ENCODE measurements around the gene RAB11FIP3. TPM values are rescaled to one million over a fixed set of nuclear protein-coding genes. Genes with fewer than 3 reads are reported as not detected.
A peak's percentile ranks its signal among the peaks of the same experiment; 100 is the strongest.

RAB11FIP3 gene
- total RNA-seq, 1 experiment from 2014 or later = 12.8 TPM

- POLR2A ChIA-PET = no interaction called here
- TF ChIP-seq SP1 (IDR thresholded peaks at IDR 0.05; ENCODE audit: low read depth) = no peak
- peak; percentile 18; the same call in 1 of the 2 replicates for TF ChIP-seq POLR2AphosphoS5 (IDR thresholded peaks at IDR 0.05; ENCODE audit: low read depth, low read length)
- ATAC-seq (no peak), DNase-seq (ENCODE audit: low read depth, low spot score) (no peak)
- H3K27me3 ChIP-seq (ENCODE audit: insufficient read depth, low read length) = no peaks in the 10 kb centered on the region
- H3K79me2 ChIP-seq (ENCODE audit: insufficient read depth, low read length) = peaks cover 15% of the 10 kb centered on the region
- H3K4me3 ChIP-seq (replicated peaks in 1 of 2; ENCODE audit: low read depth in 1 of 2, low read length in 2 of 2) = no peak overlapping the region
- no peak overlapping the region for H3K27ac ChIP-seq (ENCODE audit: low read depth, low read length)
- no peaks in the 10 kb centered on the region for H4K20me1 ChIP-seq (ENCODE audit: insufficient read depth)
- BruUV-seq (replicated peaks) = no TSS peak
- no peaks in the 10 kb centered on the region for H3K9me3 ChIP-seq (ENCODE audit: control insufficient read depth in 1 of 2, insufficient read depth in 1 of 2, low read depth in 1 of 2, low read length in 2 of 2)
- H3K4me2 ChIP-seq (ENCODE audit: low read length) = no peak overlapping the region
- H3K9me2 ChIP-seq (ENCODE audit: insufficient read depth) = no peaks in the 10 kb centered on the region
- intact Hi-C loops (cut with micrococcal nuclease) = no loop called here
- no peak overlapping the region for H3K9ac ChIP-seq (ENCODE audit: low read length)
- peaks cover 14 to 23% of the 10 kb centered on the region in 2 experiments for H3K4me1 ChIP-seq (ENCODE audit: control insufficient read depth in 1 of 2, insufficient read depth in 2 of 2, low read length in 2 of 2)
- RAD21 ChIA-PET (ENCODE audit: low non-redundant PET in 1 of 2, low total read pairs in 2 of 2, uncharacterized antibody in 2 of 2, unreplicated experiment in 2 of 2) = no interaction called here
- CTCF ChIA-PET = no interaction called here
- no peaks in the 10 kb centered on the region; a peak in 1 of 4 replicates for H3K36me3 ChIP-seq (ENCODE audit: control insufficient read depth in 1 of 2, insufficient read depth in 2 of 2, low read length in 2 of 2)
- H2AFZ ChIP-seq (ENCODE audit: low read depth, low read length, poor library complexity, severe bottlenecking) = no peak overlapping the region
Observed at GRCh38 chr16:523097-523741, 97.8 kb downstream of the RAB11FIP3 start.

DNA sequence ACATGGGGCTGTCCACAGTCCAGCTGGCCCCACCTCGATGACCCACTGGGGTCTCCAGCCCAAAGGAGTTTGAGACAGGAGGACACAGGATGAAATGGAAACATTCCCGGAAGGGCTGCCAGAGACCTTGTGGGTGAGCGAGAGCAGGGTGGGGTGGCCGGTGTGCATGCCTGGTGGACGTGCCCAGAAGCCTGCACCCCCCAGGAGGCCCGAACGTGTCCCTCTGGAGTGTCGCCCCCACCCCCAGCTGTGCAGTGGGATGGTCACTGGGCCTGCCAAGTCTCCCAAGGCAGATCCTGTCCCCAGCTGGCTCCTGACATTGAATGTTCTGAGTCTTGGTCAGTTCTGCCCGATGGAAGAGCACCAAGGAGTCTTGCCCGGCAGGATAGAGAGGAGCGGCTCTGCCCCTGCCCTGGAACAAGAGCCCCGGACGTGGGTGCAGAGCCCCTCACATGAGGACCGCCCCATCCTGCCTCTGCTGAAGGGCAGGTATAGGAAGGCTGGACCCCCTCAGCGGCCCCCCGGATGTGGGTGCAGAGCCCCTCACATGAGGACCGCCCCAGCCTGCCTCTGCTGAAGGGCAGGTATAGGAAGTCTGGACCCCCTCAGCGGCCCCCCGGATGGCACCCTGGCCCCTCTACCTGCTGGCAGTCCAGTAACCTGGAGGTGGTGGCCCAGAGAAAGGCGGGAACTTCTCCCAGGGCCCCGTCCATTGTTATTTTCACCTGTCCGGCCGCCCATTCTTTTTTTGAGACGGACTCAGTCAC is 99.0 kb downstream of the RAB11FIP3 start:
- Histone ChIP-seq H3K27ac (ENCODE audit: low read depth, low read length) (peak overlapping the region; percentile 91; the same call in 1 of the 2 replicates), H3K9ac (ENCODE audit: low read length) (no peak overlapping the region), H3K9me3 (ENCODE audit: control insufficient read depth in 1 of 2, insufficient read depth in 1 of 2, low read depth in 1 of 2, low read length in 2 of 2) (no peaks in the 10 kb centered on the region), H4K20me1 (ENCODE audit: insufficient read depth) (no peaks in the 10 kb centered on the region), H2AFZ (ENCODE audit: low read depth, low read length, poor library complexity, severe bottlenecking) (no peak overlapping the region), H3K9me2 (ENCODE audit: insufficient read depth) (no peaks in the 10 kb centered on the region), H3K4me1 (ENCODE audit: control insufficient read depth in 1 of 2, insufficient read depth in 2 of 2, low read length in 2 of 2) (peaks cover 14 to 31% of the 10 kb centered on the region in 2 experiments), H3K4me3 (replicated peaks in 1 of 2; ENCODE audit: low read depth in 1 of 2, low read length in 2 of 2) (no peak overlapping the region), H3K4me2 (ENCODE audit: low read length) (no peak overlapping the region; the same call in 1 of the 2 replicates), H3K36me3 (ENCODE audit: control insufficient read depth in 1 of 2, insufficient read depth in 2 of 2, low read length in 2 of 2) (no peaks in the 10 kb centered on the region), H3K79me2 (ENCODE audit: insufficient read depth, low read length) (peaks cover 27% of the 10 kb centered on the region), H3K27me3 (ENCODE audit: insufficient read depth, low read length) (no peaks in the 10 kb centered on the region)
- BruUV-seq (replicated peaks) = no TSS peak
- ChIA-PET RAD21 (ENCODE audit: low non-redundant PET in 1 of 2, low total read pairs in 2 of 2, uncharacterized antibody in 2 of 2, unreplicated experiment in 2 of 2) (no interaction called here), POLR2A (no interaction called here), CTCF (no interaction called here)
- no peak for DNase-seq (ENCODE audit: low read depth, low spot score)
- intact Hi-C loops (cut with micrococcal nuclease) = no loop called here
- ATAC-seq = no peak
- no peak for TF ChIP-seq CEBPB (IDR thresholded peaks at IDR 0.05; ENCODE audit: low read depth)
- no peak for TF ChIP-seq SRF (IDR thresholded peaks at IDR 0.05; ENCODE audit: low read depth)
- TF ChIP-seq ZBTB33 (IDR thresholded peaks at IDR 0.05; ENCODE audit: extremely low read depth, insufficient replicate concordance, low read length) = no peak
- no peak for TF ChIP-seq EZH2phosphoT487 (IDR thresholded peaks at IDR 0.05; ENCODE audit: borderline replicate concordance)
- TF ChIP-seq, protein P1, sequence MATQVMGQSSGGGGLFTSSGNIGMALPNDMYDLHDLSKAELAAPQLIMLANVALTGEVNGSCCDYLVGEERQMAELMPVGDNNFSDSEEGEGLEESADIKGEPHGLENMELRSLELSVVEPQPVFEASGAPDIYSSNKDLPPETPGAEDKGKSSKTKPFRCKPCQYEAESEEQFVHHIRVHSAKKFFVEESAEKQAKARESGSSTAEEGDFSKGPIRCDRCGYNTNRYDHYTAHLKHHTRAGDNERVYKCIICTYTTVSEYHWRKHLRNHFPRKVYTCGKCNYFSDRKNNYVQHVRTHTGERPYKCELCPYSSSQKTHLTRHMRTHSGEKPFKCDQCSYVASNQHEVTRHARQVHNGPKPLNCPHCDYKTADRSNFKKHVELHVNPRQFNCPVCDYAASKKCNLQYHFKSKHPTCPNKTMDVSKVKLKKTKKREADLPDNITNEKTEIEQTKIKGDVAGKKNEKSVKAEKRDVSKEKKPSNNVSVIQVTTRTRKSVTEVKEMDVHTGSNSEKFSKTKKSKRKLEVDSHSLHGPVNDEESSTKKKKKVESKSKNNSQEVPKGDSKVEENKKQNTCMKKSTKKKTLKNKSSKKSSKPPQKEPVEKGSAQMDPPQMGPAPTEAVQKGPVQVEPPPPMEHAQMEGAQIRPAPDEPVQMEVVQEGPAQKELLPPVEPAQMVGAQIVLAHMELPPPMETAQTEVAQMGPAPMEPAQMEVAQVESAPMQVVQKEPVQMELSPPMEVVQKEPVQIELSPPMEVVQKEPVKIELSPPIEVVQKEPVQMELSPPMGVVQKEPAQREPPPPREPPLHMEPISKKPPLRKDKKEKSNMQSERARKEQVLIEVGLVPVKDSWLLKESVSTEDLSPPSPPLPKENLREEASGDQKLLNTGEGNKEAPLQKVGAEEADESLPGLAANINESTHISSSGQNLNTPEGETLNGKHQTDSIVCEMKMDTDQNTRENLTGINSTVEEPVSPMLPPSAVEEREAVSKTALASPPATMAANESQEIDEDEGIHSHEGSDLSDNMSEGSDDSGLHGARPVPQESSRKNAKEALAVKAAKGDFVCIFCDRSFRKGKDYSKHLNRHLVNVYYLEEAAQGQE (IDR thresholded peaks at IDR 0.05; ENCODE audit: low read depth) = no peak
- TF ChIP-seq ATF3 (IDR thresholded peaks at IDR 0.05) = no peak
- no peak for TF ChIP-seq TCF7L2 (IDR thresholded peaks at IDR 0.05; ENCODE audit: borderline replicate concordance, extremely low read depth, insufficient read depth, insufficient read length)
- TF ChIP-seq SIN3A (IDR thresholded peaks at IDR 0.05; ENCODE audit: low read depth) = no peak
- TF ChIP-seq ZNF274 (IDR thresholded peaks at IDR 0.05; ENCODE audit: low read depth, low read length) = no peak
- TF ChIP-seq POLR2AphosphoS5 (IDR thresholded peaks at IDR 0.05; ENCODE audit: low read depth, low read length) = no peak
- TF ChIP-seq YY1 (IDR thresholded peaks at IDR 0.05; ENCODE audit: extremely low read depth, insufficient replicate concordance, low read depth, low read length) = no peak
